ENCODE measurements around the gene ATG7.
"Not testable (repeated sequence)": the region's sequence is repeated elsewhere in the genome, so short reads cannot be mapped to it uniquely, and the experiment has no call there.

The ATG7 gene

GRCh38 chr3:11391174-11391879 is 119.1 kb downstream of the ATG7 start:
- DNase-seq = no peak

- no peak for DNase-seq
These were observed 120.0 kb downstream of the ATG7 start for GRCh38 chr3:11392014-11392859.

GRCh38 chr3:11392860-11393114 is 120.6 kb downstream of the ATG7 start:
- DNase-seq = no peak

GRCh38 chr3:11393401-11393800 is 121.2 kb downstream of the ATG7 start:
- DNase-seq = no peak

- no peak for DNase-seq
These were observed 122.2 kb downstream of the ATG7 start for GRCh38 chr3:11394392-11394791.

- no peak for DNase-seq
These were observed 128.0 kb downstream of the ATG7 start for GRCh38 chr3:11400213-11400612.

- no peak for DNase-seq
These were observed 129.2 kb downstream of the ATG7 start for GRCh38 chr3:11401434-11401833.

- DNase-seq = no peak
These were observed 133.1 kb downstream of the ATG7 start for GRCh38 chr3:11405323-11405722.

GRCh38 chr3:11407644-11408043 is 135.4 kb downstream of the ATG7 start:
- no peak for DNase-seq

GRCh38 chr3:11408324-11408859 is 136.2 kb downstream of the ATG7 start:
- not testable (repeated sequence) for DNase-seq

GRCh38 chr3:11410564-11410963 is 138.4 kb downstream of the ATG7 start:
- no peak for DNase-seq

GRCh38 chr3:11411956-11412355 is 139.8 kb downstream of the ATG7 start:
- DNase-seq = no peak

- DNase-seq = no peak
These were observed 140.9 kb downstream of the ATG7 start for GRCh38 chr3:11413071-11413470.

- no peak for DNase-seq
These were observed 142.9 kb downstream of the ATG7 start for GRCh38 chr3:11415099-11415498.

- DNase-seq = no peak
These were observed 147.9 kb downstream of the ATG7 start for GRCh38 chr3:11420066-11420465.

- no peak for DNase-seq
These were observed 150.1 kb downstream of the ATG7 start for GRCh38 chr3:11422291-11422690.

- no peak for DNase-seq
These were observed 151.7 kb downstream of the ATG7 start for GRCh38 chr3:11423868-11424267.

GRCh38 chr3:11424277-11424676 is 152.1 kb downstream of the ATG7 start:
- DNase-seq = no peak

- no peak for DNase-seq
These were observed 158.0 kb downstream of the ATG7 start for GRCh38 chr3:11430207-11430606.

GRCh38 chr3:11430624-11431023 is 158.4 kb downstream of the ATG7 start:
- no peak for DNase-seq

- DNase-seq = no peak
These were observed 159.1 kb downstream of the ATG7 start for GRCh38 chr3:11431319-11431718.

- no peak for DNase-seq
These were observed 161.9 kb downstream of the ATG7 start for GRCh38 chr3:11434017-11434526.

GRCh38 chr3:11434563-11435096 is 162.4 kb downstream of the ATG7 start:
- DNase-seq = no peak
